Camera-type eye (tissue), 1 donor: ENCODE results near the gene SF3A2. TPM values are rescaled to one million over a fixed set of nuclear protein-coding genes. Genes with fewer than 3 reads are reported as not detected.

Experiments
- total RNA-seq: library from RNA; depleted of rRNA; stranded (reverse); fragments of >200 nt; gene quantifications from one replicate; pipeline ENCODE4 v1.2.3, GENCODE V29; 2014

The SF3A2 gene, protein sequence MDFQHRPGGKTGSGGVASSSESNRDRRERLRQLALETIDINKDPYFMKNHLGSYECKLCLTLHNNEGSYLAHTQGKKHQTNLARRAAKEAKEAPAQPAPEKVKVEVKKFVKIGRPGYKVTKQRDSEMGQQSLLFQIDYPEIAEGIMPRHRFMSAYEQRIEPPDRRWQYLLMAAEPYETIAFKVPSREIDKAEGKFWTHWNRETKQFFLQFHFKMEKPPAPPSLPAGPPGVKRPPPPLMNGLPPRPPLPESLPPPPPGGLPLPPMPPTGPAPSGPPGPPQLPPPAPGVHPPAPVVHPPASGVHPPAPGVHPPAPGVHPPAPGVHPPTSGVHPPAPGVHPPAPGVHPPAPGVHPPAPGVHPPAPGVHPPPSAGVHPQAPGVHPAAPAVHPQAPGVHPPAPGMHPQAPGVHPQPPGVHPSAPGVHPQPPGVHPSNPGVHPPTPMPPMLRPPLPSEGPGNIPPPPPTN
- 57.7 TPM for total RNA-seq

GRCh38 chr19:2236314-2237050 lies at the start of gene SF3A2, which contains the start of gene PLEKHJ1:
Gene SF3A2 (plus strand): TSS chr19:2236824. CDS start chr19:2243419, 6,595 bp downstream.
Gene PLEKHJ1 (minus strand): TSS chr19:2236329. CDS start chr19:2236248, 81 bp downstream.

DNA sequence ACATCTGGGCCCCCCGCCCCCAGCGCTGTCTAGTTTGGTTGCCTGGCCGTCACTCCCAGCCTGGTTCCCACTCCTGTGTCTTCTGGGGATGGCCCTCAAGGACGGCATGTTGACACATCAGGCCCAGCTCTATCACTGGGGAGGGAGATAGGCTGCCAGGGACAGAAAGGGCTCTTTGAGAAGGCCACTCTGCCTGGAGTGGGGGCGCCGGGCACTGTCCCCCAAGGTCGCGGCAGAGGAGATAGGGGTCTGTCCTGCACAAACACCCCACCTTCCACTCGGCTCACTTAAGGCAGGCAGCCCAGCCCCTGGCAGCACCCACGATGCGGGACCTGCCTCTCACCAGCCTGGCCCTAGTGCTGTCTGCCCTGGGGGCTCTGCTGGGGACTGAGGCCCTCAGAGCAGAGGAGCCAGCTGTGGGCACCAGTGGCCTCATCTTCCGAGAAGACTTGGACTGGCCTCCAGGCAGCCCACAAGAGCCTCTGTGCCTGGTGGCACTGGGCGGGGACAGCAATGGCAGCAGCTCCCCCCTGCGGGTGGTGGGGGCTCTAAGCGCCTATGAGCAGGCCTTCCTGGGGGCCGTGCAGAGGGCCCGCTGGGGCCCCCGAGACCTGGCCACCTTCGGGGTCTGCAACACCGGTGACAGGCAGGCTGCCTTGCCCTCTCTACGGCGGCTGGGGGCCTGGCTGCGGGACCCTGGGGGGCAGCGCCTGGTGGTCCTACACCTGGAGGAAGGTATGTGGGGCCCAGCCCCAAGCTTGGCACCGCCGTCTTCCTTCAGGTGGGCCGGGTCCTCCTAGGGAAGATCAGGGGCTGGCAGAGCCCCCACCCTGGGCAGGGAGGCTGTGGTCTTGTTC lies 12.6 kb downstream of the SF3A2 start, which contains the start of gene AMH:
AMH (plus strand) TSS at position 314 of the 857 bp plus-strand sequence; CDS start at position 324, 10 bp downstream.

DNA sequence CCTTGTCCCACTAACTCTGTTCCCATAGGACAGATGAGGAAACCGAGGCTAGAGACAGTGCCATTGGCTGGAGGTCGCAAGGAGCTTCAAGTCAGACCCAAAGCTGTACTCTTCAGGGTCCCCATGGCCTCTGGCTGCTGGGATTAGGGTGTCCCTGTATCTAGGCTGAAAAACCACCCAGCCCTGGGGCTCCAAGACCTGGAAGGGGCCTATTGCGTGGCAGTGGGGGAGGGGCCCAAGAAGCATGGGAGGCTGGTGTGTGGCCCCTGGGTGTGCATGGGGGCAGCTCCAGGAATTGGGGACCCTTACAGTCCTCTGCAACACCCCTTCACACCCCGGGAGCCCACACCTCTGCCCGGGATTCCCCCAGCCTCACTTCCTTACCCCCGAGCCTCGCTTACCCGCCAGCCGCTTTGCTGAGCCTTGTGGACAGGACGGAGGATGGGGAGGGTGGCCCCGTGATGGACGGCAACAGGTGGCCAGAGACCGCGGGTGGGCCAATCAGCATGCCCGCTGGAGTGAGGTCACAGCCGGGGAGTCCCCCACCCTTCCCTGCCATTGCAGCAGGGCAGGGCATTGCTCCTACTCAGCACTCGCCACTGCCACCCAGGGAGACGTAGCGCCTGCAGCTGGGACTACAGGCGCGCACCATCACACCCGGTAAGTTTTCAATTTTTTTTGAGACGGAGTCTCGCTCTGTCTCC lies 19.5 kb downstream of the SF3A2 start, which contains the start of gene JSRP1:
JSRP1 (minus strand) TSS at position 436 of the 704 bp plus-strand sequence. CDS start 1,103 bp downstream, outside the sequence.

GRCh38 chr19:2282062-2282861 lies 45.6 kb downstream of the SF3A2 start, which contains the start of gene PEAK3:
Gene PEAK3 (minus strand): TSS chr19:2282175. CDS start chr19:2280931, 1,244 bp downstream.

Other genes starting within 250 kb of the SF3A2 start
- gene BTBD2, start 221.1 kb upstream of the SF3A2 start, total RNA-seq: 78.3 TPM
- 62.2 TPM for gene MKNK2, start 185.6 kb upstream of the SF3A2 start, total RNA-seq
- gene MOB3A, start 140.5 kb upstream of the SF3A2 start, total RNA-seq: 37.2 TPM
- gene IZUMO4, start 139.9 kb upstream of the SF3A2 start, total RNA-seq: 2.6 TPM
- gene AP3D1, start 85.3 kb upstream of the SF3A2 start, total RNA-seq: 90.0 TPM
- gene DOT1L, start 72.9 kb upstream of the SF3A2 start, total RNA-seq: 19.2 TPM
- gene PLEKHJ1, start 495 bp upstream of the SF3A2 start, total RNA-seq: 56.4 TPM
- gene AMH, start 12.5 kb downstream of the SF3A2 start, total RNA-seq: 0.82 TPM
- gene JSRP1, start 19.6 kb downstream of the SF3A2 start, total RNA-seq: 5.2 TPM
- gene PEAK3, start 45.4 kb downstream of the SF3A2 start, total RNA-seq: 0.44 TPM
- gene LINGO3, start 71.3 kb downstream of the SF3A2 start, total RNA-seq: 12.9 TPM
- 112 TPM for gene LSM7, start 91.8 kb downstream of the SF3A2 start, total RNA-seq
- 58.5 TPM for gene SPPL2B, start 91.9 kb downstream of the SF3A2 start, total RNA-seq
- 1.0 TPM for gene TMPRSS9, start 123.4 kb downstream of the SF3A2 start, total RNA-seq
- gene TIMM13, start 190.8 kb downstream of the SF3A2 start, total RNA-seq: 32.5 TPM
- 56.0 TPM for gene LMNB2, start 220.1 kb downstream of the SF3A2 start, total RNA-seq
- 32.1 TPM for gene GADD45B, start 239.3 kb downstream of the SF3A2 start, total RNA-seq